ELF-1 (cell line): ENCODE measurements around the gene NRG3.

Experiments used
- DNase-seq: peaks from one replicate; pipeline ENCODE4 v3.0.0-alpha.2; 2016; ENCODE audit warnings: low read depth, low spot score

NRG3 gene

DNA sequence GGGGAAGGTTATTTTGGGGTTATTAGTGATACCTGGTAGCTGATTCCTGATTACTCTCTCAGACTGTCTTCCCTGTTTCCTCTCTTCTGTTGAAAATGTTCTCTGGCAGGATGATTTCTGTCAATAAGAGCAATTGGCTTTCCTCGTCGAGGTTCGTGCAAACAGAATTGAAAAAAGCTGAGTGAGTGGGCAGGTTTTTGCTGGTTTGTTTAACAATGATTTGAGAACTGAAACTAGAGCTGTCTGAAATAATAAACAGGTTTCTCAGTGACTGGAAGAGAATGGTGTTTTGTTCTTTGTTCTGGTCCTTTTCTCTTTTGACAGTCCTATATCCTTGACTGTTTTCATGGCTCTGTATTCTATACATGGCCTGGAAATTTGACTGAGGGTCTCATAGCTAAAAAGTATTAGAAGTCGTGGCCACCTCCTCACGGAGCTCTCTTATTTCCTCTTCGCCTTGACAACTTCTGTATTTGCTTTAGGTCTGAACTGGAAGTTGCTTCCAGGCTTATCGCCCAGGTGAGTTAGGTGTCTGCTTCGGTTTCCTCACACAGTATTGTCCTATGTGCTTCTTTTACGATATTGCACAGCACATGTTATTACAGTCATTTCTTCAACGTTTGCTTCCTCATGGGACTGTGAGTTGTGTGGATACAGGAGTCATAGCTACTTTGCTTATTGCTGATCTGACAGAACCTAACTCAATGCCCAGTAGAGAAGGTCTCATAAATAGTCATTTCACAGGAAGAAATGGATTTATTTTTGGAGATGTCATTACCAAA, 403.6 kb downstream of the NRG3 start:
- no peak for DNase-seq

GRCh38 chr10:82282782-82283456, 407.9 kb downstream of the NRG3 start:
- peak; percentile 3 for DNase-seq

GRCh38 chr10:82284180-82284579, 409.2 kb downstream of the NRG3 start:
- DNase-seq: no peak

- no peak for DNase-seq
Observed at GRCh38 chr10:82288461-82288881, 413.5 kb downstream of the NRG3 start.

DNA sequence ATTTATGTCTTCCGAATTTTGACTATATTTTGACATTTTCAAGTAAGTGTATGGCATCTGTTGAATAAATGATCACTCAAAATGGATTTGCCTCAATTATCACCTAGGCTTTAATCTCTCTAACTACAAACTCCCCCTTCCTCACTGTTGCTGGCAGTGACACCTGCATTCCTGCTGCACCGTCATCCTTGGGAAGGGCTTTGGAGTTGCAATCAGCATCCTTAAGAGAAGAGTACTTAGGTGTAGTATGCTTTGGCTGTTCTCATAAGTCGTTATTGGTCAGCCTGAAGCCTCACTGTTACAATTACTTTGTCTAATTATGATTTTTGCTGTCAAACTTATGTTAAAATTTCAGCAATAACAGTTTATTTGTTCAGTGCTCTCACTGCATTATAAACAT, 415.0 kb downstream of the NRG3 start:
- no peak for DNase-seq

DNA sequence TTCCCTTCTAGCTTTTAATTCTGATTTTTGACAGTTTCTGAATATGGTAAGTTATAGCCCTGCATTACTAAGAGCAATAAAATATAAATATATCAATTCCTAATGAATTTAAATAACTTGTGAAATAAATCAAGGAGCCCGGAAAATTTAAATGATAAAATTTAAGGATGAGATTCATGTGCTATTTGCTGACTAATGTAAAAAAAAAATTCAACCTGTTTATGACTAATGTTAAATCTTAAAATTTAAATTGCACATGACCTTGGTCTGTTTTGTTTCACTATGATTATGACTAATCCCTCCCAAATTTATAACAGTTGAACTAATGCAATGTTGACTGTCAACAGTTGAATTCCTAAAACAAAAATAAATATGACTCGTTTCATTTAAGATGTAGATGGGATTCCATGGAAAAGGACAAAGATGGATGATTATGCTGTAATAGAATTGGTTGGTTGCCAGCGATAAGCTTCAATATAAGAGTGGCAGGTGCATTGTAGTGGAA, 419.9 kb downstream of the NRG3 start:
- DNase-seq: no peak

GRCh38 chr10:82308641-82309040, 433.6 kb downstream of the NRG3 start:
- no peak for DNase-seq

DNA sequence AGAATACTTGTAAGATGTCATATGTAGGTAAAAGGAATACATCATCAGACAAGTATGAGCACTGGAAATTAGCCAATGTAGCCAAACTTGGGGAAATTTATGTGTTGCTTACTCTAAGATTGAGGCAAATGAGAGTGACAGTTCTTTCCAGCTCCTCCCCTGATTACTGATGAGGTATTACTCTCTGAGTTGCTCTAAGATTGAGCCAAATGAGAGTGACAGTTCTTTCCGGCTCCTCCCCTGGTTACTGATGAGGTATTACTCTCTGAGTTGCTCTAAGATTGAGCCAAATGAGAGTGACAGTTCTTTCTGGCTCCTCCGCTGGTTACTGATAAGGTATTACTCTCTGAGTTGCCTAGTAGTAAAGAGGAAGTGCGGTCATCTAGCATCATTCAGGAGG, 435.8 kb downstream of the NRG3 start:
- DNase-seq: no peak

GRCh38 chr10:82313401-82313800, 438.4 kb downstream of the NRG3 start:
- DNase-seq: no peak

GRCh38 chr10:82318534-82318933, 443.5 kb downstream of the NRG3 start:
- DNase-seq: no peak

DNA sequence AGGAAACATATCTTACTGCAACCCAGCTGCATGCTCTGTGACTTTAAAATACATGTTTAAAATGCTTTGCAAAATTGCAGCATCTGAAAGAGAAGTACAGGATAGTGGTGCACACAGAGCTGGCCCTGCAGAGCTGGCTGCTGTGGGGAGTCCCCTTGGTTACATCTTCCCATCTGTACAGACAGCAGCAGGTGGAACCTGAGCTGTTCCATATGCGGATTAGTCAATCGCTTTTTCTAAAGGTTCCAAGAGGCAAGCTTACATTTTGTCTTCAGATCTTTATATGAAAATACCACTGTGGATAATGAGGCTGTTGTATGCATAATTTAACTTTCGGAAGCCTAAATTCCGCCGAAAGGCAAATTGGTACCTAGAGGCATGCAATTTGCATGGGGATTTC, 444.1 kb downstream of the NRG3 start:
- DNase-seq: no peak

DNA sequence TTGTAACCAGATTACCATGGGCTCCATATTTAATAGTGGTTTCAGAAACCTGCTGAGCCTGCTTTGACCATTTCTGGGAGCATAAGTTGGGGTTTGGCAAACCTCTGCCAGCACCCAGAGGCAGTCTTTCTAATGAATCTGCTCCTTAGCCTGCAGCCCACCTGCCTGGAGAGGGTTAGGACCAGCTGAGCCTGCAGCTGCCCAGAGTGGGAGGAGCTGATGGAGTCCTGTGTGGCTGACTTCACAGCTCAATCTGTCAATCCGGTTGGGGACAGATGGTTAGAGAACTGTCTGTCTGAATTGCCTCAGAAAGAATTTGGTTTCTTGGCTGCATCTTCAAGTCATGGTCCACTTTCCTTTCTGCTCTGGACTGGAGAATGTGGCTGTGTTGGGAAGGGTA, 444.6 kb downstream of the NRG3 start:
- DNase-seq: peak; percentile 6

GRCh38 chr10:82321724-82322123, 446.7 kb downstream of the NRG3 start:
- DNase-seq: no peak

- no peak for DNase-seq
Observed at GRCh38 chr10:82331716-82332115, 456.7 kb downstream of the NRG3 start.

DNA sequence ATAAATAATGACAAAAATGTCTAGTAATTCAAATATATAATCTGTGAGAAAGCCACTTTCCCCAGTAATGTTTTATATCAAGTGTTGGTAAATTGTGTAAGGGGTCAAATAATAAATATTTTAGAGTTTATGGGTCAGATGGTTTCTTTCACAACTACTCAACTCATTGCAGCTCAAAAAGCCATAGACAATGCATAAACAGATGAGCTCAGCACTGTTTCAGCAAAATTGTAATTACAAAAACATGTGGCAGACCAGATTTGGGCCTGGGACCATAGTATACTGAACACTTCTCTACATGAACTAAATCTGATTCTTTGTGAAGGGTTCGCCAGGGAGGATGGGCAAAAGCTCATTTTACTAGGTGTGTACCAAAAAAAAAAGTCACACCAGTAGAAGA, 460.8 kb downstream of the NRG3 start:
- no peak for DNase-seq

GRCh38 chr10:82340166-82340565, 465.2 kb downstream of the NRG3 start:
- no peak for DNase-seq

GRCh38 chr10:82349590-82349989, 474.6 kb downstream of the NRG3 start:
- peak; percentile 45 for DNase-seq

DNA sequence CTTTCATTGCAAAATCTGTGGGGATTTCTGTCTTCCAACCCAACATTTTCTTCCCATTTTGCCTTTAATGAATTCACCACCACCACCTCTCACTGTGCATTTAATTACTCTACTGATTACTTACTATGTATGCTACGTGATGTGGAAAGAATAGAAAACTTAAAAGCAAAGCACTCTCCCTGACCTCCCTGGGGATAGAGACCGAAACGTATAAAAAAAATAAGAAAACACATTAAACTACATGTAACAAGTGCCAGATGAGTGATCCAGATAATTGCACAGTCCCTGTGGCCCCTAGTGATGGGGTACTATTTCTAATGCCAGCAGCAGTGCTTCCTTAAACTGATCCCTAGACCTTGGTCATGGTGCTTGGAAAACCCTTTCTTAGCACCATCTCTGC, 478.4 kb downstream of the NRG3 start:
- no peak for DNase-seq

DNA sequence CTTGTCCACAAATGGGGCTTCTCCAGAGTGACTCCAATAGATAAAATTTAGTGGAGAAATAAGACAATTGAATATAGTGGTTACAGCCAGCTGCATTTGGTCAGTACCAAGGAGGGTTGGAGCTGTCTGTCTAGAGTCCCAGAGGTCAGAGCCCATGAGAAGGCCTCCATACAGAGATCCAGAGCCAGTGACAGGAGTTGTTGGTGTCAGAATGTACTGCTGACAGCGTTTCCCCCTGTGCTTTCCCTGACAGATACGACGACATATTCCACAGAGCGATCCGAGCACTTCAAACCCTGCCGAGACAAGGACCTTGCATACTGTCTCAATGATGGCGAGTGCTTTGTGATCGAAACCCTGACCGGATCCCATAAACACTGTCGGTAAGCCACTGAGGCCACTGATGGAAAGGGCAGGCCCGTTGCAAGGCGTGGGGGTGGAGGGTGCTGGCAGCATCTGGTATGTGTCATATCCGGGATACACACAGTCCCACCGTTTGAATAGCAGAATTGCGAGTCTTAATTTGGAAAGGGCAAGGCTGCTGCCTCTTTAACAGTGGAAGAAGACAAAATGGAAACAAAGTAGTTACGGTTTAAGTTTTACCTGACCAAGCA, 483.6 kb downstream of the NRG3 start:
- no peak for DNase-seq

DNA sequence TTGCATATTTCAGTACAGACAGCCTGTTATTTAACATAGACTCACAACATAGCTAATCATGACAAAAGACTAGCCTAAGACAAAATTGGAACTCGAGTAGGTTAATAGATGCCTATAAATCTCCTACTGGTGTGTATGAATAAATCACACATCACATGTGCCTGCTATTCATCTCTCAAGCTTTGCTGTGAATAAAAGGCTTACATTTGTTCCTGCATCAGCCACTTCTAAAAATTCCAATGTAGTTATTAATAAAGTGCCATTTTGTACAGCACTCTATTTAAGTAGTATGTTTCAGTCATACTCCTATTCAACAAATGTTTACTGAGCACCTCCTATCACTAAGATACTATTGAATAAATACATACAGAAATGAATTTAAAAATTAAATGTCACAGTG, 486.3 kb downstream of the NRG3 start:
- DNase-seq: no peak

DNA sequence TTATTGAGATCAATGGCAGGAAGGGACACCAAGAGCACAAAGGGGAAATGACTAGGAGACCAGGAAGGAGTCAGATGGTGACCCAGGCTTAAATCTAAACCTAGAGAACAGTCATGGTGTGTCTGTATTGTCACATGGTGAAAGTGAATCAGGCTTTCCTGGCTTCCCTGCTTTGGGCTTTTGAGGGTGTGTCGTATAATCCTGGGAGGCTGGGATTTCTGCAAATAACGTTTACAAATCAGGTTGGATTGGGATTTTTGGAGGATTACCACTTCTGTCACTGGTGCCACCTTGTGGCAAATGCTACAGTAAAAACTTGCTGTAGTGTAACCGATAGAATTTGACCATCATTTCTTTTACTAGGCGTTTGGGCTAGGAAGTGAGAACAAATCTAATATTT, 502.6 kb downstream of the NRG3 start:
- peak; percentile 14 for DNase-seq

DNA sequence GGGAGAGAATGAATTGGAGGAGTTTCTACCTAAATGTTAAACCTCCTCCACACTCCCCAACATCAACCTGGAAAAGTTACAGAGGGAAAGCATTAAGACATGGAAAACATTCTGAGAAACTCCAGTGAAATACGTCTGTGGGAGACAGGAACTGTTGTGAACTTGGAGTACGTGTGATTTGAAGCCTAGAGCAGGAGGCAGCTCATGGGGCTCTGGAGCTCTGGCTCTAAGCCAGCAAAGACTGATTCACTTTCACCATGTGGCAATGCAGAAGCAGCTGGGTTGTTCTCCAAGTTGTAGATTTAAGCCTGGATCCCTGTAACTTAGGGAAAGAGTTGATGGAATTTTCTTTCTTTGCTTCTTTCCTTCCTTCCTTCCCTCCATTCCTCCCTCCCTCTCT, 503.2 kb downstream of the NRG3 start:
- DNase-seq: no peak

DNA sequence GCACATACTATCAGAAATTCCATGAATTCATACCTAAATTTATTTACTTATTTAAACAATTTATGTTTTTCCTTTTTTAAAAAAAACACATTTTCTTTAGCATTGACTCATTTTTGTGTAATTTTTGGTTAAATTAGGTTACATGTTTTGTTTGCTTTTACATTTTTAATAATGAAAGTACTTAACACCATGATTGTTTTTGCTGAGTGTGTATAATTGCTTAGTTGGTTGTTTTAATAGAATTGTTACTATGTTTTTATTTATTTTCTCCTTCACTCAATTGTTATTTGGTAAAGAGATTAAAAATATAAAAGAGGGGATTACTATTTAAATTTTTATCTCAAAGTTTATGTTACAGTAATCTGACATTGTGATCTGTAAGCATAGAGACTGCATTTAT, 508.4 kb downstream of the NRG3 start:
- DNase-seq: no peak
